Lower leg skin (tissue), 4 donors: ENCODE measurements around the gene NLN. TPM values are rescaled to one million over a fixed set of nuclear protein-coding genes. Genes with fewer than 3 reads are reported as not detected.
"Not testable (repeated sequence)": the region's sequence is repeated elsewhere in the genome, so short reads cannot be mapped to it uniquely, and the experiment has no call there.

Experiments
- DNase-seq, 2 donors: peaks; one replicate each; pipeline ENCODE4 v3.0.0-alpha.2; 2019; ENCODE audit warnings: low spot score in 2 of 2
- H3K4me3 ChIP-seq: fragments of 200-600 bp; sonication (generic); 2 replicates; pipeline ENCODE4 v1.5.1; 2017; ENCODE audit warnings: mild to moderate bottlenecking, low read depth; ENCODE audit not compliant: poor library complexity, severe bottlenecking
- POLR2A ChIP-seq, 2 donors: fragments of 450-650 bp; IDR thresholded peaks; one replicate each; pipeline ENCODE4 v1.6.1; 2016 to 2017; ENCODE audit warnings: antibody characterized with exemption in 2 of 2, mild to moderate bottlenecking in 1 of 2, moderate library complexity in 1 of 2
- WGBS, 2 donors: methylation state at CpG; one replicate each; pipeline ENCODE4 v1.1.5; 2018; 5-methylcytosine and 5-hydroxymethylcytosine counted together
- intact Hi-C: fragments of 100-400 bp; cut with DNase I; formaldehyde crosslinking; loops from one replicate; pipeline ENCODE4 v1.15.0; 2023; ENCODE audit warnings: low total_unique reads
- total RNA-seq, 4 donors: library from RNA; depleted of rRNA; stranded (reverse); fragments of >200 nt; gene quantifications; one replicate each; pipeline ENCODE4 v1.1.0, GENCODE V29; 2016
- TF ChIP-seq, protein P1 (sequence below), 3 donors: fragments of 450-650 bp; IDR thresholded peaks; one replicate each; pipeline ENCODE4 v1.5.1; 2016; ENCODE audit warnings: antibody characterized with exemption in 3 of 3, mild to moderate bottlenecking in 3 of 3, moderate library complexity in 2 of 3

Gene NLN
- 10 to 100 TPM; 14.0 to 18.8 (median 16.4) TPM for total RNA-seq

DNA sequence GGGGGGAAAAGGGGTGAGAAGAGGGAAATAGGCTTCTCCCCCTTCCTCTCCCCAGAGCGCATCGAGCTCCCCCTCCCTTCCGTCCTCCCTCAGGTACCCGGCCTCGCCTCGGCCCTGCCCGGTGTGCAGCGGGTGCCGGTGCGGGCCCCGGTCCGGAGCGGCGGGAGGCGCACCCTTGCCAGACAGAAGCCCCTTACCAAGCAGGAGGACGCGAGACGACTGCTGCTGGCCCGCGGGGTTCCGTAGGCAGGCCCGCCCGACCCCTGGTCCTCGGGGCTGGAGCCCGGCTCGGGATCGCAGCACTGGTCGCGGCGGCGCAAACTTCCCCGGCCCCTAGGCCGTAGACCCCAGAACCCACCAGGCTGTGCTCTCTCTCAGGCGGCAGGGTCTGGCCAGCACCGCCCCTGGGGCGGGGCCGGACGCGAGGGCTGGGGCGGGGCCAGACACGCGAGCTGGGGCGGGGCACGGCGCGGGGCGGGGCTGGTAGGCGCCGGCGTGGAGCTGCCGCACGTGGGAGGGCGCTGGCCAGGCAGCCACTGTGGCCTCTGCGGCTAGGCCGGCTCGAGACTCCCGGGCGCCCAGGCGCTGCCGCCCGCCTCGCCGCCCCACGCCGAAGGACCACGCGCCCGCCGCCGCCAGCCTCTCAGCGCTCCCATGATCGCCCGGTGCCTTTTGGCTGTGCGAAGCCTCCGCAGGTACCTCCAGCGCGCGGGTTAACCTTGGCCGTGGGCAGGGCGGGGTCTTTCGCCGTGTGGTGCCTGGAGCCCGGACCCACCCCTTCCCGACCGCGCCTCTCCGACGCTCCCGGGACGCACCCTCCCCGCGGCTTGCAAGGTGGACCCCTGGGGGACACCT lies at the start of gene NLN, which contains the start of gene SGTB:
NLN (plus strand) TSS at position 486 of the 855 bp plus-strand sequence; CDS start at position 655, 169 bp downstream.
SGTB (minus strand) TSS at position 390 of the 855 bp plus-strand sequence. CDS start 1,302 bp downstream, outside the sequence.
- TF ChIP-seq, protein P1, sequence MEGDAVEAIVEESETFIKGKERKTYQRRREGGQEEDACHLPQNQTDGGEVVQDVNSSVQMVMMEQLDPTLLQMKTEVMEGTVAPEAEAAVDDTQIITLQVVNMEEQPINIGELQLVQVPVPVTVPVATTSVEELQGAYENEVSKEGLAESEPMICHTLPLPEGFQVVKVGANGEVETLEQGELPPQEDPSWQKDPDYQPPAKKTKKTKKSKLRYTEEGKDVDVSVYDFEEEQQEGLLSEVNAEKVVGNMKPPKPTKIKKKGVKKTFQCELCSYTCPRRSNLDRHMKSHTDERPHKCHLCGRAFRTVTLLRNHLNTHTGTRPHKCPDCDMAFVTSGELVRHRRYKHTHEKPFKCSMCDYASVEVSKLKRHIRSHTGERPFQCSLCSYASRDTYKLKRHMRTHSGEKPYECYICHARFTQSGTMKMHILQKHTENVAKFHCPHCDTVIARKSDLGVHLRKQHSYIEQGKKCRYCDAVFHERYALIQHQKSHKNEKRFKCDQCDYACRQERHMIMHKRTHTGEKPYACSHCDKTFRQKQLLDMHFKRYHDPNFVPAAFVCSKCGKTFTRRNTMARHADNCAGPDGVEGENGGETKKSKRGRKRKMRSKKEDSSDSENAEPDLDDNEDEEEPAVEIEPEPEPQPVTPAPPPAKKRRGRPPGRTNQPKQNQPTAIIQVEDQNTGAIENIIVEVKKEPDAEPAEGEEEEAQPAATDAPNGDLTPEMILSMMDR (IDR thresholded peaks at IDR 0.05), result no peak
- no peak for TF ChIP-seq POLR2A (IDR thresholded peaks at IDR 0.05)
- intact Hi-C loops, result no loop called here
- peak within 1 kb of the TSS; percentile 99 for H3K4me3 ChIP-seq
- 0% methylated on average over 28 to 35 of the region's 92 CpGs for WGBS, 2 donors
- peak; percentile 69 to 96 for DNase-seq

DNA sequence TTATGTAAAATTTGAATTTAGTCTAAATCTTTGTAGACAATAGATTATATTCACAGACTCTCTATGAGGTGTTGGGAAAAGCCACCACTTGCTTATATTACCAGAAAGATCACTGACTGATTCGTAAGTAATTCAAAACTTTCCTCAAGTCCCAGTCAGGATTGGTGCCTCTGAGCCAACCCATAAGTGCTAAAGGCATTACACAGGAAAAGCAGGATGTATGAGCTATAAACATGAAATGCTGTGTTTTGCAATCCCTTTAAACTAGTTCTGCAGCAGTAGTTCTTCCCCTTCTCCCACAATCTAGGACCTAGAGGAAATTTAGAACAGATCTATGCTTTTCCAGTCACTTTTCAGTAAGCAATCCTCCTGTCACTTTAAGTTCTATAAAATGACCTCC lies 49.2 kb upstream of the NLN start:
- H3K4me3 ChIP-seq, result no peak overlapping the region
- no peak for DNase-seq
- WGBS, 2 donors, result 72 to 79% methylated on average over 1 of the region's 1 CpG
- intact Hi-C loops, result no loop called here
- no peak for TF ChIP-seq POLR2A (IDR thresholded peaks at IDR 0.05)
- TF ChIP-seq, protein P1 (IDR thresholded peaks at IDR 0.05), result no peak

DNA sequence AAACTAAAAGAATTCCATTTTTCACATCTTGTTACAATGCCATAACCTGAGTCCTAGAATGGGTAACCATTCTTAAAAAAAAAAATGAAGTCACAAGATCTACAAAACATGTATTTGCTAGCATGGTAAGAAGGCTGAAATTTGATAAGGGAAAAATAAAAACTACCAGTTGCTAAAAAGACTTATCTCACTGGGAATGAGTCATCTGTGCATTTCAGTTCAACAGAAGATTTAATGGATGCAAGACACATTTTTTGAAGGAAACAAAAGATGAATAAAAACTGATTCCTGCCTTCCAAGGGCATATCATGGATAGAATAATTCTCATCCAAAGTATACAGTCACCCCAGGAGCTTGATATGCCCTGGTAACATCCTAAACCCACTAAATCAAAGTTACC lies 47.3 kb upstream of the NLN start:
- intact Hi-C loops, result no loop called here
- no peak overlapping the region for H3K4me3 ChIP-seq
- TF ChIP-seq POLR2A (IDR thresholded peaks at IDR 0.05), result no peak
- TF ChIP-seq, protein P1 (IDR thresholded peaks at IDR 0.05), result no peak
- no peak for DNase-seq

DNA sequence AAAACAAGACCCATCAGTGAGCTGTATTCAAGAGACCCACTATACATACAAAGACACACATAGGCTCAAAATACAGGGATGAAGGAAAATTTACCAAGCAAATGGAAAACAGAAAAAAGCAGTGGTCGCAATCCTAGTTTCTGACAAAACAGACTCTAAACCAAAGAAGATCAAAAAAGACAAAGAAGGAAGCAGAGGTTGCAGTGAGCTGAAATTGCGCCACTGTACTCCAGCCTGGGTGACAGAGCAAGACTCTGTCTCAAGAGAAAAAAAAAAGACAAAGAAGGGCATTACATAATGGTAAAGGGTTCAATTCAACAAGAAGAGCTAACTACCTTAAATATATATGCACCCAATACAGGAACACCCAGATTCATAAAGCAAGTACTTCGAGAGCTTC lies 45.9 kb upstream of the NLN start:
- WGBS, 2 donors, result 93 to 96% methylated on average over 3 of the region's 3 CpGs
- H3K4me3 ChIP-seq, intact Hi-C loops, DNase-seq: not testable (repeated sequence)

DNA sequence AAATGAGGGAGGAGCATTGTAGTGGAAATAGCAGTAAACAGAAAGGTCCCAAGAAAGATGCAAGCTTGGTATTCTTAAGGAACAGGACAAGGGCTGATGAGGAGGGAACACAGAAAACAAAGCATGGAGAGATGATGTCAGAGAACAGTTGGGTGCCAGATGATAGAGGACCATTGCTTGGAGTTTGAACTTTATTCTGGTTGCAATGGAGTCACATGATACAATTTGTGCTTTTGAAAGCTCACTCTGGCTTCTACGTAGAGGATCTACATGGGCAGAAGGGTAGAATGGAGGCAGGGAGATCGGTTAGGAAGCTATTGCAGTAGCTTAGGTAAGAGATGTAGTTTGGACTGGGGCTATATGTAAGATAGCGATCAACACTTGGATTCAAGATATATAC lies 39.9 kb upstream of the NLN start:
- no peak for DNase-seq
- intact Hi-C loops, result no loop called here

DNA sequence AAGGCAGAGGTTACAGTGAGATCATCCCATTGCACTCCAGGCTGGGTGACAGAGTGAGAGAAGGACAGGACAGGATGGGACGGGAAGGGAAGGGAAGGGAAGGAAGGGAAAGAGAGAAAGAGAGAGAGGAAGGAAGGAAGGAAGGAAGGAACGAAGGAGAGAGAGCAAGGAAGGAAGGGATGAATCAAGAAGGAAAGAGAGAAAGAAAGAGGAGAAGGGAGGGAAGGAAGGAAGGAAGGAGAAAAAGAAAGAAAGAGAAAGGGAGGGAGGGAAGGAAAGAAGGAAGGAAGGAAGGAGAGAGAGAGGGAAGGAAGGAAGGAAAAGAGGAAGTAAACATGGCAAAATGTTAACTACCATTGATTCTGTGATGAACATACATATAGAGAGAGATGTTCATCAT lies 28.9 kb upstream of the NLN start:
- no peak overlapping the region for H3K4me3 ChIP-seq
- WGBS, 2 donors, result 85 to 91% methylated on average over 2 of the region's 2 CpGs
- TF ChIP-seq, protein P1 (IDR thresholded peaks at IDR 0.05), result no peak
- TF ChIP-seq POLR2A (IDR thresholded peaks at IDR 0.05), result no peak
- DNase-seq, result no peak
- intact Hi-C loops, result no loop called here

More for the DNA sequence above, 39.9 kb upstream of the NLN start:
- 90 to 92% methylated on average over 3 of the region's 3 CpGs for WGBS, 2 donors
- TF ChIP-seq, protein P1 (IDR thresholded peaks at IDR 0.05), result no peak
- no peak for TF ChIP-seq POLR2A (IDR thresholded peaks at IDR 0.05)
- H3K4me3 ChIP-seq, result no peak overlapping the region
